IMR-90 (cell line): Measurements from ENCODE around the gene ADCY1. TPM values are rescaled to one million over a fixed set of nuclear protein-coding genes. Genes with fewer than 3 reads are reported as not detected.

Experiments used
- ATAC-seq: fragments of 200-7000 bp; cut with Tn5 transposase; 2 replicates; pipeline ENCODE4 v1.9.1; 2020; ENCODE audit warnings: low read depth, mild to moderate bottlenecking, moderate library complexity
- BruUV-seq: library from RNA; stranded (reverse); fragments of 400-500 nt; replicated peaks from 2 replicates; lab custom pipeline; 2021; lab: Mats Ljungman, UMichigan
- CTCF ChIA-PET: fragments of 300-600 bp; formaldehyde crosslinking; extraction: SDS; loops from one replicate; lab custom pipeline; 2021; ENCODE audit warnings: antibody characterized with exemption; lab: Yijun Ruan, JAX
- POLR2A ChIA-PET: fragments of 300-600 bp; sonication (Branson Sonifier 250); formaldehyde crosslinking; loops from one replicate; lab custom pipeline; 2022; ENCODE audit warnings: antibody characterized with exemption; ENCODE audit not compliant: unreplicated experiment; lab: Charles Lee
- DNase-seq: peaks from one replicate; pipeline ENCODE4 v3.0.0; 2013
- H2AFZ ChIP-seq: replicated peaks from 2 replicates; pipeline ENCODE3; 2013; ENCODE audit warnings: low read length, mild to moderate bottlenecking; ENCODE audit not compliant: poor library complexity
- H2AK5ac ChIP-seq: 2 replicates; pipeline ENCODE4 v1.6.1; 2013; ENCODE audit warnings: low read depth, low read length, inconsistent platforms
- H2AK9ac ChIP-seq: replicated peaks from 2 replicates; pipeline ENCODE3; 2013; ENCODE audit warnings: mild to moderate bottlenecking, low read depth, low read length, moderate library complexity; ENCODE audit not compliant: poor library complexity
- H2BK120ac ChIP-seq: 2 replicates; pipeline ENCODE4 v1.6.1; 2013; ENCODE audit warnings: low read depth, low read length, inconsistent platforms
- H2BK15ac ChIP-seq: 3 replicates; pipeline ENCODE4 v1.6.1; 2013; ENCODE audit warnings: low read depth, low read length, inconsistent platforms
- H2BK20ac ChIP-seq: 2 replicates; pipeline ENCODE4 v1.6.1; 2013; ENCODE audit warnings: low read depth, mild to moderate bottlenecking, inconsistent platforms, low read length, moderate library complexity
- H2BK5ac ChIP-seq: 2 replicates; pipeline ENCODE4 v1.6.1; 2013; ENCODE audit warnings: mild to moderate bottlenecking, low read depth, low read length, inconsistent platforms; ENCODE audit not compliant: poor library complexity, severe bottlenecking
- H3K14ac ChIP-seq: replicated peaks from 2 replicates; pipeline ENCODE4 v1.6.1; 2013; ENCODE audit warnings: low read depth, low read length, inconsistent platforms
- H3K18ac ChIP-seq: 2 replicates; pipeline ENCODE4 v1.6.1; 2013; ENCODE audit warnings: low read depth, low read length, control low read depth
- H3K23ac ChIP-seq: 2 replicates; pipeline ENCODE4 v1.6.1; 2013; ENCODE audit warnings: low read depth, low read length, inconsistent platforms
- H3K27ac ChIP-seq: 2 replicates; pipeline ENCODE4 v1.5.1; 2013; ENCODE audit warnings: mild to moderate bottlenecking, control low read depth, low read length; ENCODE audit not compliant: insufficient read depth
- H3K27me3 ChIP-seq: 2 replicates; pipeline ENCODE4 v1.6.1; 2013; ENCODE audit warnings: low read length; ENCODE audit not compliant: control insufficient read depth, insufficient read depth
- H3K36me3 ChIP-seq: 2 replicates; pipeline ENCODE4 v1.6.1; 2013; ENCODE audit warnings: low read length, mixed read lengths; ENCODE audit not compliant: control insufficient read depth, insufficient read depth
- H3K4ac ChIP-seq: 2 replicates; pipeline ENCODE4 v1.6.1; 2013; ENCODE audit warnings: low read depth, low read length, inconsistent platforms
- H3K4me1 ChIP-seq: 2 replicates; pipeline ENCODE4 v1.6.1; 2013; ENCODE audit warnings: low read length, mixed read lengths; ENCODE audit not compliant: control insufficient read depth, insufficient read depth
- H3K4me2 ChIP-seq: 2 replicates; pipeline ENCODE4 v1.6.1; 2013; ENCODE audit warnings: low read depth, mild to moderate bottlenecking, control low read depth, low read length, moderate library complexity
- H3K4me3 ChIP-seq: 2 replicates; pipeline ENCODE4 v1.5.1; 2013; ENCODE audit warnings: low read depth, mild to moderate bottlenecking, control low read depth, low read length, moderate library complexity; ENCODE audit not compliant: insufficient read depth
- H3K56ac ChIP-seq: 2 replicates; pipeline ENCODE4 v1.6.1; 2013; ENCODE audit warnings: low read length, inconsistent platforms; ENCODE audit not compliant: insufficient read depth; ENCODE audit errors: extremely low read depth
- H3K79me1 ChIP-seq, 2 experiments: 2 replicates each; pipeline ENCODE4 v1.6.1; 2013; ENCODE audit warnings: low read length in 2 of 2, inconsistent platforms in 1 of 2, low read depth in 1 of 2
- H3K9ac ChIP-seq: 2 replicates; pipeline ENCODE4 v1.6.1; 2013; ENCODE audit warnings: low read depth, low read length, control low read depth
- H3K9me1 ChIP-seq: 2 replicates; pipeline ENCODE4 v1.6.1; 2013; ENCODE audit warnings: low read length, inconsistent platforms; ENCODE audit not compliant: insufficient read depth
- H3K9me3 ChIP-seq: 2 replicates; pipeline ENCODE4 v1.6.1; 2013; ENCODE audit warnings: low read length; ENCODE audit not compliant: control insufficient read depth, insufficient read depth
- H4K20me1 ChIP-seq: 2 replicates; pipeline ENCODE4 v1.6.1; 2013; ENCODE audit warnings: low read length, inconsistent platforms; ENCODE audit not compliant: insufficient read depth
- H4K5ac ChIP-seq: 2 replicates; pipeline ENCODE4 v1.6.1; 2013; ENCODE audit warnings: mild to moderate bottlenecking, low read depth, low read length, control low read depth
- H4K8ac ChIP-seq, 2 experiments: 2 replicates each; pipeline ENCODE4 v1.6.1; 2013; ENCODE audit warnings: low read depth in 2 of 2, low read length in 2 of 2, control low read depth in 1 of 2, inconsistent platforms in 1 of 2
- H4K91ac ChIP-seq: 2 replicates; pipeline ENCODE4 v1.6.1; 2013; ENCODE audit warnings: low read depth, low read length, inconsistent platforms; ENCODE audit not compliant: insufficient read depth
- BHLHE40 ChIP-seq: fragments of 150-350 bp; IDR thresholded peaks from 2 replicates; pipeline ENCODE4 v1.6.1; 2016; ENCODE audit warnings: mild to moderate bottlenecking, low read depth, low read length
- CHD1 ChIP-seq: IDR thresholded peaks from 2 replicates; pipeline ENCODE4 v1.6.1; 2012; ENCODE audit warnings: low read depth, low read length, improper control_type of control experiment
- ELK1 ChIP-seq: fragments of 150-350 bp; IDR thresholded peaks from 2 replicates; pipeline ENCODE4 v1.6.1; 2016; ENCODE audit warnings: low read depth, mild to moderate bottlenecking, low read length, moderate library complexity, borderline replicate concordance
- MAFK ChIP-seq: IDR thresholded peaks from 2 replicates; pipeline ENCODE4 v1.6.1; 2012; ENCODE audit warnings: low read depth, low read length, improper control_type of control experiment
- MXI1 ChIP-seq: IDR thresholded peaks from 2 replicates; pipeline ENCODE4 v1.6.1; 2012; ENCODE audit warnings: low read depth, mild to moderate bottlenecking, low read length, moderate library complexity, borderline replicate concordance
- NFE2L2 ChIP-seq: fragments of 150-350 bp; IDR thresholded peaks from 2 replicates; pipeline ENCODE4 v1.6.1; 2016; ENCODE audit warnings: low read depth, mild to moderate bottlenecking, low read length
- POLR2A ChIP-seq: IDR thresholded peaks from 2 replicates; pipeline ENCODE4 v1.6.1; 2012; ENCODE audit warnings: mild to moderate bottlenecking, low read depth, low read length
- RAD21 ChIP-seq: IDR thresholded peaks from 2 replicates; pipeline ENCODE4 v1.6.1; 2012; ENCODE audit warnings: low read length, improper control_type of control experiment
- RCOR1 ChIP-seq: IDR thresholded peaks from 2 replicates; pipeline ENCODE4 v1.6.1; 2012; ENCODE audit warnings: mild to moderate bottlenecking, low read length, improper control_type of control experiment; ENCODE audit not compliant: insufficient replicate concordance
- USF2 ChIP-seq: fragments of 150-350 bp; IDR thresholded peaks from 2 replicates; pipeline ENCODE4 v1.6.1; 2017; ENCODE audit warnings: mild to moderate bottlenecking, antibody characterized with exemption, low read length, low read depth
- WGBS, 2 experiments: methylation state at CpG; one replicate each; pipeline versions ENCODE4 v1.1.5 to v1.1.7; 2013; ENCODE audit warnings: missing lambda C conversion rate in 2 of 2; ENCODE audit not compliant: insufficient read length in 1 of 2; ENCODE audit errors: extremely low coverage in 2 of 2; 5-methylcytosine and 5-hydroxymethylcytosine counted together
- dilution Hi-C: fragments of 300-500 bp; cut with HindIII; formaldehyde crosslinking; loops from one replicate; pipeline ENCODE4 v1.14.3; 2018; ENCODE audit warnings: low sequenced_read_pairs; ENCODE audit not compliant: unreplicated experiment
- in situ Hi-C: fragments of 300-500 bp; cut with MboI; formaldehyde crosslinking; loops from 3 replicates; pipeline ENCODE4 v1.14.3; 2019; ENCODE audit warnings: low sequenced_read_pairs, inconsistent platforms, mixed read lengths
- intact Hi-C: fragments of 100-400 bp; cut with micrococcal nuclease; formaldehyde crosslinking; loops from 2 replicates; pipeline ENCODE4 v1.10.0; 2022
- polyA plus RNA-seq, 3 experiments: library from polyadenylated mRNA; depleted of rRNA; stranded (reverse); fragments of >200 nt; gene quantifications; 2 replicates each; pipeline ENCODE4 v1.2.3, GENCODE V29; 2012; ENCODE audit warnings: low replicate concordance in 1 of 3
- total RNA-seq: library from RNA; depleted of rRNA; stranded (reverse); fragments of >200 nt; gene quantifications from 2 replicates; pipeline ENCODE4 v1.2.3, GENCODE V29; 2012

Gene ADCY1
- total and polyA plus RNA-seq, 2 of the 4 experiments (the other 2 are of a cell fraction) = 0.18 to 0.24 TPM

DNA sequence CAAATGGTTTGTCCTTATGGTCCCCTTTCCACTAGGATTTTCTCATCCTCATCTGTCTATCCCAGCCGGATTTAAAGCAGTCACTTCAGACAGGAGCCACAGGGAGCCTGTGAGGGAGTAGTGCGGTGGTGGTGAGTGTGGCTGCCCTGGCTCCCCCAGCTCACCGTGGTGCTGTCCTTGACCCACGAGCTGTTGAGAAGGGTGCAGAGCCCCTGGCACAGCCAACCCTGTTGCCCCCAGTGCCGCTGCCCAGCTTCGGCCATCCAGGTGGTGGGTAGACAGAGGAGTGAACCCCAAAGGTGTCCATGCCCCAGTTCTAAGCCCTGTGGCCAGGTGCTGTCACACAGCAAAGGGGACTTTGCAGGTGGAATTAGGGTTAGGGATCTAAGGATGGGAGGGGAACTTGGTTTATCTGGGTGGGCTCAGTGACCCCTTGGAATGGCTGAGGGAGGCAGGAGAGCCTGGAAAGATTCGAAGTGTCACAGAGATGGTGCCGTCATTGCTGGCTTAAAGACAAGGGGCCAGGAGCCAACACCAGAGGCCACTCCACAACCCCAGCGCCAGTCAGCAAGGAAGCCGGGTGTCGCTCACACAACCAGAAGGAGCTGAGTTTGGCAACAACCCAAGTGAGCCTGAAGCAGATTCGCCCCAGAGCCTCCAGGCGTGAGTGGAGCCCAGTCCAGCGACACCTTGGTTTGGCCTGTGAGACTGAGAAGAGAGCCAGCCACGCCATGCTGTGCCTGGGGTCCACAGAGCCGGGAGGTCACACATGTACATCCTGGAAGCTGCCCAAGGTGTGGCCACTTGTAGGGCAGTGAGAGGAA, 142.4 kb downstream of the ADCY1 start (continued):
- no peak for TF ChIP-seq RAD21

- no peak overlapping the region for H2BK15ac ChIP-seq
- H3K9me1 ChIP-seq = no peaks in the 10 kb centered on the region
- no peak overlapping the region for H3K23ac ChIP-seq
- H3K4me1 ChIP-seq = no peaks in the 10 kb centered on the region
- dilution Hi-C loops = no loop called here
- CTCF ChIA-PET = no interaction called here
- H3K27me3 ChIP-seq = peaks cover 7% of the 10 kb centered on the region
- H2BK20ac ChIP-seq = no peak overlapping the region
- no peak overlapping the region for H3K4me3 ChIP-seq
- no peak for DNase-seq
- no peak overlapping the region for H2AK9ac ChIP-seq
- intact Hi-C loops = no loop called here
- H3K14ac ChIP-seq = no peak overlapping the region
- no peak overlapping the region for H4K8ac ChIP-seq
- no peak overlapping the region for H3K4me2 ChIP-seq
- H2BK120ac ChIP-seq = no peak overlapping the region
- no peaks in the 10 kb centered on the region for H3K9me3 ChIP-seq
- POLR2A ChIA-PET = no interaction called here
- no peak for ATAC-seq
- H3K79me1 ChIP-seq = no peaks in the 10 kb centered on the region
- H4K20me1 ChIP-seq = no peaks in the 10 kb centered on the region
- H3K9ac ChIP-seq = no peak overlapping the region
- no peak overlapping the region for H3K27ac ChIP-seq
- BruUV-seq = no TSS peak
- H2AK5ac ChIP-seq = no peak overlapping the region; the same call in 1 of the 2 replicates
- in situ Hi-C loops = no loop called here
- H2AFZ ChIP-seq = no peak overlapping the region
- no peak overlapping the region for H3K4ac ChIP-seq
- H4K91ac ChIP-seq = no peak overlapping the region
- WGBS, 2 experiments = no CpG with 5 or more reads among the region's 17 CpGs
- H2BK5ac ChIP-seq = no peak overlapping the region
- no peak overlapping the region for H3K56ac ChIP-seq
- peaks cover 6% of the 10 kb centered on the region for H3K36me3 ChIP-seq
- H3K18ac ChIP-seq = no peak overlapping the region
- TF ChIP-seq RCOR1 = no peak
- no peak for TF ChIP-seq NFE2L2
- TF ChIP-seq MXI1 = no peak
- TF ChIP-seq MAFK = no peak
- no peak for TF ChIP-seq BHLHE40
- TF ChIP-seq POLR2A = no peak
- no peak for TF ChIP-seq USF2
- TF ChIP-seq ELK1 = no peak
- TF ChIP-seq CHD1 = no peak
- no peak overlapping the region for H4K5ac ChIP-seq
These were observed 143.5 kb downstream of the ADCY1 start for GRCh38 chr7:45717537-45718235.
